IMR-90 (cell line): ENCODE data around the gene RAP1A.

ENCODE experiments used
- BHLHE40 ChIP-seq: fragments of 150-350 bp; IDR thresholded peaks from 2 replicates; pipeline ENCODE4 v1.6.1; 2016; ENCODE audit warnings: mild to moderate bottlenecking, low read depth, low read length
- CEBPB ChIP-seq: IDR thresholded peaks from 2 replicates; pipeline ENCODE4 v1.6.1; 2012; ENCODE audit warnings: low read depth, low read length, improper control_type of control experiment
- CHD1 ChIP-seq: IDR thresholded peaks from 2 replicates; pipeline ENCODE4 v1.6.1; 2012; ENCODE audit warnings: low read depth, low read length, improper control_type of control experiment
- FOS ChIP-seq: fragments of 150-350 bp; IDR thresholded peaks from 2 replicates; pipeline ENCODE4 v1.6.1; 2016; ENCODE audit warnings: low read depth, low read length
- MAFK ChIP-seq: IDR thresholded peaks from 2 replicates; pipeline ENCODE4 v1.6.1; 2012; ENCODE audit warnings: low read depth, low read length, improper control_type of control experiment
- MAZ ChIP-seq: IDR thresholded peaks from 2 replicates; pipeline ENCODE4 v1.6.1; 2012; ENCODE audit warnings: low read depth, mild to moderate bottlenecking, low read length, improper control_type of control experiment, moderate library complexity, borderline replicate concordance
- MXI1 ChIP-seq: IDR thresholded peaks from 2 replicates; pipeline ENCODE4 v1.6.1; 2012; ENCODE audit warnings: low read depth, mild to moderate bottlenecking, low read length, moderate library complexity, borderline replicate concordance
- NFE2L2 ChIP-seq: fragments of 150-350 bp; IDR thresholded peaks from 2 replicates; pipeline ENCODE4 v1.6.1; 2016; ENCODE audit warnings: low read depth, mild to moderate bottlenecking, low read length
- POLR2A ChIP-seq: IDR thresholded peaks from 2 replicates; pipeline ENCODE4 v1.6.1; 2012; ENCODE audit warnings: mild to moderate bottlenecking, low read depth, low read length
- RAD21 ChIP-seq: IDR thresholded peaks from 2 replicates; pipeline ENCODE4 v1.6.1; 2012; ENCODE audit warnings: low read length, improper control_type of control experiment
- RFX5 ChIP-seq: IDR thresholded peaks from 2 replicates; pipeline ENCODE4 v1.8.0; 2012; ENCODE audit warnings: low read depth, mild to moderate bottlenecking, low read length, moderate library complexity
- USF2 ChIP-seq: fragments of 150-350 bp; IDR thresholded peaks from 2 replicates; pipeline ENCODE4 v1.6.1; 2017; ENCODE audit warnings: mild to moderate bottlenecking, antibody characterized with exemption, low read length, low read depth
- TF ChIP-seq, protein P1 (sequence below): conservative IDR thresholded peaks from 2 replicates; pipeline ENCODE4 v1.5.1; 2012; ENCODE audit warnings: mild to moderate bottlenecking, low read depth, low read length, improper control_type of control experiment
- TF ChIP-seq, protein P2 (sequence below): fragments of 150-350 bp; IDR thresholded peaks from 2 replicates; pipeline ENCODE4 v1.6.1; 2016; ENCODE audit warnings: low read depth, mild to moderate bottlenecking, low read length, moderate library complexity, borderline replicate concordance

DNA sequence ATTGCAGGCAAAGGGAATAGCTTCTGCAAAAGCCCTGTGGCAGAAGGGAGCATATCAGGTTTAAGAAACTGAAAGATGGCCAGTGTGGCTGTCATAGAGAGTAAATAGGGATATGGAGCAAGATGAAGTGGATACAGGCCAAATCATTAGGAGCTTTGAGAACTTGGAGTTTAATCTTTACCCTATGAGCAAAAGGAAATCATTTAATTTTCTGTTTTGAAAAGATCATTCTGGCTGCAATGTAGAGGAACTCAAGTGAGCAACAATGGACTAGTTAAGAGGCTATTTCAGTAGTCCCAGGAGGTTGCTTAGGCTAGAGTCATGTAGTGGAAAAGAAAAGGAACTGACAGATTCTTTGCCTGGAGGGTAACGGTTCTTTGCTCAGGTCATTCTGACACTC, 47.2 kb downstream of the RAP1A start:
- TF ChIP-seq, protein P1, sequence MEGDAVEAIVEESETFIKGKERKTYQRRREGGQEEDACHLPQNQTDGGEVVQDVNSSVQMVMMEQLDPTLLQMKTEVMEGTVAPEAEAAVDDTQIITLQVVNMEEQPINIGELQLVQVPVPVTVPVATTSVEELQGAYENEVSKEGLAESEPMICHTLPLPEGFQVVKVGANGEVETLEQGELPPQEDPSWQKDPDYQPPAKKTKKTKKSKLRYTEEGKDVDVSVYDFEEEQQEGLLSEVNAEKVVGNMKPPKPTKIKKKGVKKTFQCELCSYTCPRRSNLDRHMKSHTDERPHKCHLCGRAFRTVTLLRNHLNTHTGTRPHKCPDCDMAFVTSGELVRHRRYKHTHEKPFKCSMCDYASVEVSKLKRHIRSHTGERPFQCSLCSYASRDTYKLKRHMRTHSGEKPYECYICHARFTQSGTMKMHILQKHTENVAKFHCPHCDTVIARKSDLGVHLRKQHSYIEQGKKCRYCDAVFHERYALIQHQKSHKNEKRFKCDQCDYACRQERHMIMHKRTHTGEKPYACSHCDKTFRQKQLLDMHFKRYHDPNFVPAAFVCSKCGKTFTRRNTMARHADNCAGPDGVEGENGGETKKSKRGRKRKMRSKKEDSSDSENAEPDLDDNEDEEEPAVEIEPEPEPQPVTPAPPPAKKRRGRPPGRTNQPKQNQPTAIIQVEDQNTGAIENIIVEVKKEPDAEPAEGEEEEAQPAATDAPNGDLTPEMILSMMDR: no peak
- no peak for TF ChIP-seq POLR2A
- no peak for TF ChIP-seq CHD1
- no peak for TF ChIP-seq USF2
- no peak for TF ChIP-seq MXI1
- TF ChIP-seq CEBPB: no peak
- TF ChIP-seq FOS: no peak
- TF ChIP-seq, protein P2, sequence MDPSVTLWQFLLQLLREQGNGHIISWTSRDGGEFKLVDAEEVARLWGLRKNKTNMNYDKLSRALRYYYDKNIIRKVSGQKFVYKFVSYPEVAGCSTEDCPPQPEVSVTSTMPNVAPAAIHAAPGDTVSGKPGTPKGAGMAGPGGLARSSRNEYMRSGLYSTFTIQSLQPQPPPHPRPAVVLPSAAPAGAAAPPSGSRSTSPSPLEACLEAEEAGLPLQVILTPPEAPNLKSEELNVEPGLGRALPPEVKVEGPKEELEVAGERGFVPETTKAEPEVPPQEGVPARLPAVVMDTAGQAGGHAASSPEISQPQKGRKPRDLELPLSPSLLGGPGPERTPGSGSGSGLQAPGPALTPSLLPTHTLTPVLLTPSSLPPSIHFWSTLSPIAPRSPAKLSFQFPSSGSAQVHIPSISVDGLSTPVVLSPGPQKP: no peak
- no peak for TF ChIP-seq MAFK
- TF ChIP-seq BHLHE40: no peak
- no peak for TF ChIP-seq RFX5
- no peak for TF ChIP-seq MAZ
- TF ChIP-seq RAD21: no peak
- TF ChIP-seq NFE2L2: no peak
